Retina (tissue), 1 donor: ENCODE measurements around the gene CHMP2A.
A peak's percentile ranks its signal among the peaks of the same experiment; 100 is the strongest.
"Not testable (repeated sequence)": the region's sequence is repeated elsewhere in the genome, so short reads cannot be mapped to it uniquely, and the experiment has no call there.

Source experiments
- DNase-seq: peaks from one replicate; pipeline ENCODE4 v3.0.0-alpha.2; 2016

Gene CHMP2A

DNA sequence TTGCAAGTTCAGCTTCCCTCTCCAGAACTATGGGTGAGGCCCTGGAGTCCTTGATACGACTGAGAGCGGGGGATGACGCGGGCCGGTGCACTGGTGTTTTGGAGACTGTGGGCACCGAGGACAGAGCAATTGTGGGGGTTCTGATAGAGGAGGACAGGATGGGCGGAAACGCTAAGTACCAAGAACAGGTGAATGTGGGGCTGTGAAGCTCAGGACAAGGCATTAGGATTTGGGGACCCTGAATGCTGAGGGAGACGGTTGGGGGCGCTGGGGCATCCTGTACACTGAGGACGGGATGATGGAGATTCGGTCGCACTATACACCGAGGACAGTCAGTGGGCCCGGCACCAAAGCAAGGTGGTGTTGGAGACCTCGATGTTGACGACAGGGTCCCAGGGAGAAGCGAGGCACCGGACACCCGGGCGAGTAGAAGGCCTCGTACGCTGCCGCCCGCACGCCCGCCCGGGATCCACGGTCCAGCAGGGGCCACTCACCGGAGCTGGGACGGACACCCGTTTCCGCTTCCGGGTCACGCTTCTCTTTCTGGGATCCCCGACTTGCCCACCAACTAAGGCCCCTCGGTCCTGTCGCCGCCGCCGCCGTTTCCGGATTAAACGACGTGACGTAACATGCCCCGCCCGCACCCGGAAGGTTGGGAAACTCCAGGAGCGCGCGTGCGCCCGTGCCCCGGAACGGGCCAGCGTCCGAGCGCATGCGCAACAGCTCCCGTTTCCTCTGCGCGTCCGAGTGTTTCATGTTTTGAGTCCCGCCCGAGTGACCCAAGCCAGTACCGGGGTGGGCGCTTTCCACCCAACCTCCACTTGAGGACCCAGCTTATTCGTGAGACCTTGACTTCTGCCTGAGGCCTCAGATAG, at the start of gene CHMP2A:
TSS of gene CHMP2A (minus strand) at position 612 of the 875 bp plus-strand sequence. CDS start 893 bp downstream, outside the sequence.
- peak; percentile 95 for DNase-seq

DNA sequence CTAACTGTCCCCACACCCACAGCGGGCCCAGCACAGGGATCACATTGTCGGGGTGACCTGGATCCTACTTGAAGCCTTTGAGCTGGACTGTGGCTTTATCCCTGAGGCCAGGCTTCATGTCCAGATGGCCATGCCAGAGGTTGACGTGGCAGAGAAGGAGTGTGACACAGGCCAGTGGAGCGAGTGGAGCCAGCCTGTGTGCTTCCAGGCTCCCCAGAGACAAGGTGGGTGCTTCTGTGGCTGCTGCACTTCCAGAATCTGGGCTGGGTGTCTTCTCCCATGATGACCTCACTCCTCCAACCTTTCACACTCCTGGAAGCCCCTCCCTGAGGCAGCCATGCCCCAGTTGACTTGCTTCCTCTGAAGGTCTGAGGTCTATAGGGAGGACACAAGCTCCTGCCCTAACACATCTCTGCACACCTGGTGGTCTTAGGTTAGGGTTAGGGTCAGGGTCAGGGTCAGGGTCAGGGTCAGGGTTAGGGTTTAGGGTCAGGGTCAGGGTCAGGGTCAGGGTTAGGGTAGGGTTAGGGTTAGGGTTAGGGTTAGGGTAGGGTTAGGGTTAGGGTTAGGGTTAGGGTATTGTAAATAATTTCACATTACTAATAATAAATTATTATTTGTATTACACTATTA, 31.3 kb upstream of the CHMP2A start:
- no peak for DNase-seq

DNA sequence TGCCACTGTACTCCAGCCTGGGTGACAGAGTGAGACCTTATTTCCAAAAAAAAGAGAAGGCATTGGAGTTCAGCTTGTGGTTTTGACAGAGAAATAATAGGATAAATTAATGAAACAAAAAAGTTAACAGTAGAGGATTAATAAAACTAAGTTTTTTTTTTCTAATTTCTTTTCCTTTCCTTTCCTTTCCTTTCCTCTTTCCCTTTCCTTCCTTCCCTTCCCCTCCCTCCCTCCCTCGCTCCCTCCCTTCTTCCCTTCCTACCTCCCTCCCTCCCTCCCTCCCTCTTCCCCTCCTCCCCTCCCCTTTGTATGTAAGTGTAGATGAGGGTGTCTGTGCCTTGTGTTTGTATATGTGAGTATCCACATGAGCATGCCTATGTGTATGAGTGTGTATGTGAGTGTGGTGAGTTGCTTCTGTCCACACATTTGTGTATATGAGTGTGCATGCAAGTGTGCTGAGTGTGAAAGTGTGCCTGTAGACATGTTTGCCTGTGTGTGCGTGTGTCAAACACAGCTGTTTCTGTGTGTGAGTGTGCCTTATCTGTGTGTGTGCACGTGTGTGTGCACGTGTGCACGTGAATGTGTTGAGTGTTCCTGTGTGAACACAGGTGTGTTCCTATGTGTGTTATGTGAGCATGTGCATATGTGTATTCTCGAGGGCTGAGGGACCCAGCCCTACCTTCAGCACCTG, 30.7 kb upstream of the CHMP2A start:
- no peak for DNase-seq

DNA sequence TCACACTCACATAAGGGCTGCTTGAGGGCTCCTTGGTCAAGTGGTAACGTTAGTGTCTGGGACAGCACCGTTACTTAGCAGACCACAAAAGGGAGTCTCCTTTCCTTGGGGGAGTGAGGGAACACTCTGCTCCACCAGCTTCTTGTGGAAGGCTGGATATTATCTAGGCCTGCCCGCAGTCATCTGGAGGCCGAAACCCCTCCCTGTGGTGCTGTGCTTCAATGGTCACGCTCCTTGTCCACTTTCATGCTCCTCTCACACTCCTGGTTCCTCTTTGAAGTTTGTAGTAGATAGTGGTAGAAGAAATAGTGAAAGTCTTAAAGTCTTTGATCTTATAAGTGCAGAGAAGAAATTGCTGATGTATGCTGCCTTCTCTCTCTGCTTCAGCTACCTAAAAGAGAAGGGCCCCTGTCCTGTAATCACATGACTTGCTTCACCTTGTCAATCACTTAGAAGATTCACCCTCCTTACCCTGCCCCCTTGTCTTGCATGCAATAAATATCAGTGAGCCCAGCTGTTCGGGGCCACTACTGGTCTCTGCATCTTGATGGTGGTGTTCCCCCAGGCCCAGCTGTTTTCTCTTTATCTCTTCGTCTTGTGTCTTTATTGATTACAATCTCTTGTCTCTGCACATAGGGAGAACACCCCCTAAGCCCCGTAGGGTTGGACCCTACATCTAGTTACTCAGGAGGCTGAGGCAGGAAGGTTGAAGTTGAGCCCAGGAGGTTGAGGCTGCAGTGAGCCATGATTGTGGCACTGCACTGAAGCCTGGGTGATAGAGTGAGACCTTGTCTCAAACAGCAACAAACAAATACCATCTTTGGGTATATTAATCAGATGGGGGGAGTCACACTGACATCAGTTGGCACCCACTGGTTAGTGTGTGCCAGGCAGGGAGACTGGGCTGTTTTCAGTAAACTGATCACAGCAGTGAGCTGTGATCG, 29.9 kb upstream of the CHMP2A start:
- no peak for DNase-seq

DNA sequence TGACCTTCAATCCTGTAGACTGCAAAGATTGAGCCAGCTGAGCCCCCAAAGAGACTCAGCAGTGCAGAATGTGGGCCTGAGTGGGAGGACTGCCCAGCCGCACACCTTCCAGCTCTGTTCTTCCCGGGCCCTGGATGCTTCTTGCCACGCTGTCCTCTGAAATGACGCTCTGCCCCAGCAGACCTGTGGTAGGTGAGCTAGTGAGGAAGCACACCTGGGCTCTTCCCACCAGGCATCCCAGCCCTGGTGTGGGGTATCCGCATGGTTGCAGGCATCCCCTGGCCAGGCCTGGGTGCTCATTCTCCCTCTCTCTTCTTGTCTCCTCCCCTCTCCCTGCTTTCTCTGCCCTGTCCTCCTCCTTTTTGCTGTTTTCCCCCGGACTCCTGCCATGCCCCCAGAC, 28.1 kb upstream of the CHMP2A start:
- no peak for DNase-seq

DNA sequence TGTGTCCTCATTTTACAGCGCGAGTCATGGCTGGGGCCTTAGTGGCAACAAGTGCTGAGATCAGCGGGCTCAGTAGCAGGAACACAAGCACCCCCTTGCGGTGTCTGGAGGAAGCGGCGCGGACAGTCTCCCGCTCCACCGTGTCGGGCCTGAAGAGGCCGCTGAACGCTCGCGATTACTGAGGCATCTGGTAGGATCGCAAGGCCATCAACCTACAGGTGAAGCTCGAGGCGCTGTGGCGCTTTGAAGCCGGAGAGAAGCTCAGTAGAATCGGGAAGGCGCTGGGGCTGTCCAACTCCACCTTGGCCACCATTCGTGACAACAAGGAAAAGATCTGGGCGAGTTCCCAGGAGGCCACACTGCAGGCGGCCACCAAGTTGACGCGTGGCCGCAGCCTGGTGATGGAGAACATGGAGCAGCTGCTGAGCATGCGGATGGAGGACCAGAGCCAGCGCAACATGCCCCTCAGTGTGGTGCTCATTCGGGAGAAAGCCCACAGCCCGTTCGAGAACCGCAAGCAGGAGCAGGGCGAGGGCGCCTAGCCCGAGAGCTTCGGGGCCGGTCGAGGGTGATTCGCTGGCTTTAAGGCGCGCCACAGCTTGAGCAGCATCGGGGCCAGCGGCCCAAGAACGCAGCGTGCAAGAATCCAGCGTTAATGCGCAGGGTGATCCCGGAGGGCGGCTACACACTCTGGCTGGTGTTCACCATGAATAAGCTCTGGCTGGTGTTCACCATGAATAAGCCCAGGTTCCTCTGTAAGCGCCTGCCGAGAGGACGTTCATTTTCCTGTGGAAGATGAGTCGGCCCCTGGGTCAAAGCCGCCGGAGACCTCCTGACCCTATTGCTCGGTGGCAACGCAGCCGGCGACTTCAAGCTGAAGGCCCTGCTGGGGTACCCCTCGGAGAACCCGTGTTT, 26.6 kb upstream of the CHMP2A start:
- DNase-seq: peak; percentile 94

DNA sequence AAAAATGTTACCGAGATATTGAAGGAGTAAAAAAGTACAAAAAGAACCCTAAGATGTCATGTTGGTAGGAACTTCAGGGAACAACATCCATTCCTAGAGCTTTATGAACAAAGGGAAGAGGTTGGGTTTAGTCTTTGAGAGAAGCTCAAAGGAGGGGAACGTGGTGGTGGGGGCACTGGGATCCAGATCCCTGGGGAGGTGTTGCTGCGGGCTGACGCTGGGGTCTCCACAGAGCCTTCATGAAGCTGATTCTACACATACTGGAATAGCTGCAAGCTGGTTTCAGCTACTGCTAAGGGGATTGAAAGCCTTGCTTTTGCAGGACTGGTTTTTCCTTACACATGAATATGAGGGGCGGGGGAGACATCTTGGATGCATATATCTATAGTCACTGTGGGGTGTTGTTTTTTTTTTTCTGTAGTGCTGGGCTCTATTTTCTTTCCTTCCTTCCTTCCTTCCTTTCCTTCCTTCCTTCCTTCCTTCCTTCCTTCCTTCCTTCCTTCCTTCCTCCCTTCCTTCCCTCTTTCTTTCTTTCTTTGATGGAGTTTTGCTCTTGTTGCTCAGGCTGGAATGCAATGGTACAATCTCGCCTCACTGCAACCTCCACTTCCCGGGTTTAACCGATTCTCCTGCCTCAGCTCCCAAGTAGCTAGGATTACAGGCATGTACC, 24.7 kb upstream of the CHMP2A start:
- DNase-seq: no peak

DNA sequence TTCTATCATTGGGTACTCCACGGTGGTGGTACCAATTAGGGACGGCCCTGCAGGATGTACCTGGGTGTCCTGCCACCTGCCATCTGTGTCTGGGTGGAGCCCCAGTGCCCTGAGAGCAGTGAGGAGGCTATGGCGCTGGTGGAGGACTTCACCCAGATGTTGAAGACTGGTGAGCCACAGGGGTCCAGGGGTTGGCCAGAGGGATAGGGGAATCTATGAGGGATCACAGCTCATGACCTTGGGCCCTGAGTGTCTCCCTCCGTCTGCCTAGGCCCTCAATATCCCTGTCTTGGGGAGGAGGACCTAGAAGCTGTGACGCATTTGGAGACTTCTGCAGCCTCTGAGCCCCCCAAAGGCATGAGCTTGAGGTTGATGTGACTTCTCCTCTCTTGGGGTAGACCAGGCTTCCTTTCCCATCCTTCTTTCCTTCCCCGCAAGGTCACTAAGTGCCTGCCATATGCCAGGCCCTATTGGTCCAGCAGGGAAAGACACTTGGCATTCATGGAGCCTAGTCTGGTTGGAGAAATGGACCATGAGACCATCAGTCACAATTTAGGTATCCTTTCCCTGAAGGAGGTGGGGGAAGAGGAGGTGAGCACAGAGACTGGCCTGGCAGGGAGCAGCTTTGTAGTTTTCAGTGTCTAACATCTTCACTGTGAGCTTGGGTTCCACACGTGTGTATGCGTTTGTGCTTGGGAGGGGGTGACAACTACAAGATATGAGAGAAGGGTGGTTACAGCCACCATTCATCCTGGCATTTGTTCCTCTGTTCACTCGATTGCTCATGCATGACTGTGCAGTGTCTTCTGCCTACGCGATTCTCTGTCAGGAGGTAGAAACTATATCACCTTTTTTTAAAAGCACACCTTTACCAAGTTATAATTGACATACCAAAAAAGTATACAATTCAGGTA, 23.4 kb upstream of the CHMP2A start:
- no peak for DNase-seq

DNA sequence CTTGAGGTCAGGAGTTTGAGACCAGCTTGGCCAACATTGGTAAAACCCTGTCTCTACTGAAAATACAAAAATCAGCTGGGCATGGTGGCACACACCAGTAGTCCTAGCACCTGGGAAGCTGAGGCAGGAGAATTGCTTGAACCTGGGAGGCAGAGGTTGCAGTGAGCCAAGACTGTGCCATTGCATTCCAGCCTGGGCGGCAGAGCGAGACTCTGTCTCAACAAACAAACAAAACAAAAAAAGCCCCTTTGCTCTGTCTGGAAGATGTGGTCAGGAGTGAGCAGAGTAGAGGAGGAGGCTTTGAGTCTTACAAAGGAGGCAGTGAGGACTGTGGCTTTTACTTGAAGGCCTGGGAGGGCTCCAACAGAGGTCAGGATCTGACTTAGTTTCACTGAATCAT, 22.7 kb upstream of the CHMP2A start:
- DNase-seq: not testable (repeated sequence)

DNA sequence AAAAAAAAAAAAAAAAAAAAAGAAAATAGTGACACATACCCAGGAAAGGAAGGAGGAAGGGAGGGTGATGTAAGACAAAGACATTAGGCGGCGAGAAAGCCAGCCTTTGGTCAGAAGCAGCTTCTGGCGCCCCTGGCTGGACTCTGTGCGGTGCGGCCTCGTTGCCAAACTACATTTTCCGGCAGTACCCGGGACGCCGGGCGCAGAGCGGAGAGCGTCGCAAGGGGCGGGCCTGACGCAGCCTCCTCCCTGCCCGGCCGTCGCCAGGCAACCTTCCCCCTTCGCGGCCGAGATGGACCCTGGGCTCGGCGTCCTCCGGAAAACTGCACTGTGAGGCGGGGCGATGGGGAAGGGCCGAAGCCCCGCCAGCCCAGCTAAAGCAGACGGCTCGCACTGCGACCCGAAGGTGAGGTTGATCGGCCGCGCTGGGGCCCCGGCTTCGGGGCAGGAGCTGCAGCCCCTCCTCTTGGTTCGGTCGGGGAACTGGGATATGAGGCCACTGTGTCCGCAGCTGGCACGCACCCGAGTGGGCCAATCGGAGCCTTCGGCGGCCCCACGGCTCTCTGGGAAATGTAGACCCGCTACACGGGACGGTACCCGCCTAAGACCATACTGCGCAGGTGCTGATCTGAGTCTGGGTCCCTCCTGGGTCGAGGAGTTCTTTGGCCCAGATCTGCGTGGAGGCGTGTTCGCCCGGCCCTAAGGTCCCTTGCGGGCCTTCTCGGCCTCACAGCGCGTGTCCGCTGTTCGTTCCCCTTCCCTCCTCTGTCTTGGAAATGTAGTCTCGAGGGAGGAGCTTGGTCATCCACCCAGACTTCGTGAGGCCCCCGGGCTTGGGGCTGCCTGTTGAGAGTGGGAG, 20.5 kb upstream of the CHMP2A start:
- DNase-seq: peak; percentile 99

DNA sequence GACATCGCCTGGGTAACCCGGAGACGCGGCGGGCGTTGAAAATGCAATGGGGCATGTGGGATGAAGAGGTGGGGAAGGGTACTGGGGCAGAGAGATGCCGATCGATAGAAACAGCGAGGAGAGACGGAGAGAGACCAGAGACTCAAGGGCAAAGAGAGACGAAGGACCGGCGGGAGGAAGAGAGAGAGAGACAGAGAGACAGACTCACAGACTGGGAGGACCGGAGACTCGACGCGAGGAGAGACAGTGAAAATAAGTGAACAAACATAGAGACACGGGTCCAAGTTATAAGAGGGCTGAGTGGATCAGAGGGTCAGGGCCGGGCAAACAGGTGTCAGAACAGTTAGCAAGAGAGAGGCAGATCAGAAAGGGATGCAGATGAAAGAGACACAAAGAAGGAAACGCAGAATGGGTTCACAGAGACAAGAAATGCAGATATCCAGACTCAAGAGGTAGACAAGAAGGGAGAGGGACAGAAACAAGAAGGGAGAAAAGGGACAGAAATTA, 18.8 kb upstream of the CHMP2A start:
- DNase-seq: no peak

DNA sequence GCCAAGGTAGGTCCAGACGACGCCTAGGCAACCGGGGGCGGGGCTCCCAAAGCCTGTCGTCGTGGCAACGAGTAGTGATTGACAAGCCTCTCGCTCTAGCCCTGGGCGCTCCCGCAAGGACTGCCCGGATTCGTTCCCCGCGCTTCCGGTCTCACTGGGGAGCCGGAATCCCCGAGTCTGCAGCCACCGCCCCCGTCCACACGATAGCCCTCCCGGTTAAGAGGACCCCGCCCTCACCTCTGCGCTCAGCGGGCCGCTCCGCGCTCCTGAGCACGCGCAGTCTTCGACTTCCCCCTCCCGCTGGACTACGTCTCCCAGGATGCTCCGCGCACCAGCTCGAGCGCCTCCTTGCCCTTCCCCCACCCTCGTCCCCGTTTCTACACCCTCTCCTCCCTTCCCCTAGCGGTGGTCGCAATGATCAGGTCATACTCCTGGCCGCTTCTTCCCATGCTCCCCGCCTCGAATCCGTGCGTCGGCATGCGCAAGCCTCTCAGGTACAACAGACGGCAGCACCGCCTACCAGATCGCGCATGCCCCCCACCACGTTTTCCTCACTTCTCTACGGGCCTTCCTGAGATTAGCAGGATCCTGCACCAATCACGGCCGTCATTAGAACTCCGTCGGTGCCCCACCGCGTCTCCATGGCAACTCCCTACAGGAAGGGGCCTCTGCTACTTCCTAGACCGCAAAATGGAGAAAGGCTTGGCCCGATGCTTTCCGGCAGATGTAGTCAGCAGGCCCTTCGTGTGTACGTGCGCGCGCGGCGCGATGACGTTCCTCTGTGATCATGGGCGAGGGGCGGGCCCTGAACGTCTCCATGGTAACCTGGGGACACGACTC, 18.1 kb upstream of the CHMP2A start, which contains the start of gene MZF1:
TSS of gene MZF1 (minus strand) at position 518 of the 840 bp plus-strand sequence. CDS start 1,946 bp downstream, outside the sequence.
- peak; percentile 99 for DNase-seq

DNA sequence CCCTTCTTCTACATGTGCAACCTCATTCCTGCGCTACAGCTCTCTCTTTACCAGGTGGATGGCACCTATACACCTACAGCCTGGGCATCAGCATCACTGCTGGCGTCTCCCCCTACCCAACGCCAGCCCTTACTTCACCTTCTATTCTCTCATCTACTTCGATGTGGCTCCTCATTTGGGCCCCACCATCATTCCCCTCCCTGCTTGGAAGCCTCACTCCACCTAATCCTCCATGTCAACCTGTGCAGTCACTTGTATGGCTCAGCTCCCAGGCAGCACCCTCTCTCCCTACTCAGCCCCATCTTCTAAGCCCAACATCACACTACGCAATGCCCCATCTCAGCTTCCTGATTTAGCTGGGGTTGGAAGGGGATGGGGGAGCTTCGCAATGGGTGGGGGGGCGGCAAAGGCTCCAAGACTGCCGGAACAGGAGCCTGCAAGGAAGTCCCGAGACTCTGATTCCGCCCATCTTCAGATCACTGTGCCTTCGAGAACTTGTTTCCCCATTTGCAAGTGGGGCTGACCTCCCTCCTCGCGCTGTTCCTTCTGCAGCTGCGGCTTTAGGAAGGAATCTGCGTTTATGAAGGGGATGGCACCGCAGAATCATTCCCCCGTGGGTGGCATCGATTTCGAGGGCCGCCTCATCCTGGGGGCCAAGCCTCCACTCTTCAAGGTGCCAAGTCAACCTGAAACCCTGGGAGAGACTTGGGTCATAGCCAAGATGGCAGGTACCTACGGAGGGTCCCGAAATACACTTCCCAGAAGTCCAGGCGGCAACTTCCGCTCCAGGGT, 17.3 kb upstream of the CHMP2A start:
- no peak for DNase-seq

DNA sequence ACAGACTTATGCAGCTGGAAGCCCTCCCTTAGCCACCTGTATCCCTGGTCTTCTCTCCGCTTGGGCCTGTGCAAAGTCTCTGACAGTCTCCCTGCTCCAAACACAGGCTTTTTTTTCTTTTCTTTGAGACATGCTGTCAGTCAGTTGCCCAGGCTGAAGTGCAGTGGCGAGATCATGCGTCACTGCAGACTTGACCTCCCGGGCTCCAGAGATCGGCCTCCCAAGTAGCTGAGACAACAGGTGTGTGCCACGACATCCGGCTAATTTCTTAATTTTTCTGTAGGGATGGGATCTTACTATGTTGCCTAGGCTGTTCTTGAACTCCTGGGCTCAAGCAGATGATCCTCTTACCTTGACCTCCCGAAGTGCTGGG, 16.7 kb upstream of the CHMP2A start:
- DNase-seq: no peak

DNA sequence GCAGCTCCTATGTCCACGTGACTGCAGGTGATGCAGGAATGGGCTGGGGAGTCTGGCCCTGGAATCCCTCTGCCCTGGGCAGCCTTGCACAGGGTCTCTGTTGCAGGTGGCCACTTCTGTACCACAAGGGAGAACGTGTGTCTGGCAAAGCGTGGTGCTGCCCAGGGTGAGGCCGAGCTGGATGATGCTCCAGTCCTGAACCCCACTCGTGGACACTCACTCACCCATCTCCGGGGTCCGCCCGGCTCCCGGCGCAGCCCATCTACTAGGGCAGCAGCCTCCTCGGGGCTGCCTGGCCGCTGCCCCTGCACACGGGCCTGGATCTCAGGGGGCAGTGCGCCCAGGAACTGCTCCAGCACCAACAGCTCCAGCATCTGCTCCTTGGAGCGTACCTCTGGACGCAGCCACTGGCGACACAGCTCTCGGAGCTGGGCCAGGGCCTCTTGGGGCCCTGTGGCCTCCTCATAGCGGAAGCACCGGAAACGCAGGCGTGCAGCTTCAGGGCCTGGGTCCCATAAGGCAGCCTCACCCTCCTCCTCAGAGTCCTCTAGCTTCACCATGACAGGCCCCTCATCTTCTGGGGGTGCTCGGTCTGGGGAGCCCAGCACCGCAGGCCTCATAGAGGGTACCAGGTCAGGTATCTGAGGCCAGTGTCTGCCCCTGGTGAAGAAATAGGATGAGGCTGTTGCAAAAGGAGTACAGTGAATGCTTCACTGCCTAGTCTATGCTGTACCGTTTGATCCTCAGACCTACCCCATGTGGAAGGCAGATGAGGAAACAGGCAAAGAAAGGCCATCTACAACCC, 16.1 kb upstream of the CHMP2A start:
- no peak for DNase-seq
